Amniotic stem cell (primary cell): ENCODE results near the gene KDELR3.

Experiments used
- DNase-seq: peaks from one replicate; lab custom pipeline; 2025; lab: John Stamatoyannopoulos, UW

The KDELR3 gene

DNA sequence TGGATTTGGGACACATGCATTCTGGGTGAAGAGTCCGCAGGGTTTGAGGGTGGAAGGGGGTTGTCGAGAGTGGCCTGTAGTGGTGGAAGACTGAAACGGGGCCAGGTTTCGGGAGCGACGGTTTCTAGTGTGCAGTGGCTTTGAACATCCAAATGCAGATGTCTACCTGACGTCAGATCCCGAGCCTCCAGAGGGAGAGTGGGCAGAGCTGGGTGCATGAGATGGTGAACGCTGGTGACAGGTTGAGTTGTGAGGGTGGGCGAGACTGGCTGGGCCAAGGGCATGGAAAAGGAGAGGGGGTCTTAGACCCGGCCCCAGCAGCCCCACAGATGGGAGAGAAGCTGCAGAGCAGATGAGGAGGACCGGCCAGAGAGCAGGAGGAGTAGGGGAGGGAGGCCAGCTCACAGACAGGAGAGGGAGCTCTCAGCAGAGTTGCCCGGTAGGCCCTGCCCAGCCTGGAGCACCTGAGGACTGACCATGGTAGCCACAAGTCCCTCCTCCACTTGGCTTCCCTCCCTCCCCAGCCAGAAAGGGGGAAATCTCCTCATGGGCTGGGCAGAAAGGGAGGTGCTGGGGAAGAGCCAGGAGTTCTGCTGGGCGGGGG, 27.0 kb upstream of the KDELR3 start:
- no peak for DNase-seq

- no peak for DNase-seq
These were observed 26.1 kb upstream of the KDELR3 start for GRCh38 chr22:38441620-38442287.

GRCh38 chr22:38442967-38443627, 24.8 kb upstream of the KDELR3 start:
- no peak for DNase-seq

GRCh38 chr22:38443628-38444521, 24.0 kb upstream of the KDELR3 start:
- DNase-seq: no peak

DNA sequence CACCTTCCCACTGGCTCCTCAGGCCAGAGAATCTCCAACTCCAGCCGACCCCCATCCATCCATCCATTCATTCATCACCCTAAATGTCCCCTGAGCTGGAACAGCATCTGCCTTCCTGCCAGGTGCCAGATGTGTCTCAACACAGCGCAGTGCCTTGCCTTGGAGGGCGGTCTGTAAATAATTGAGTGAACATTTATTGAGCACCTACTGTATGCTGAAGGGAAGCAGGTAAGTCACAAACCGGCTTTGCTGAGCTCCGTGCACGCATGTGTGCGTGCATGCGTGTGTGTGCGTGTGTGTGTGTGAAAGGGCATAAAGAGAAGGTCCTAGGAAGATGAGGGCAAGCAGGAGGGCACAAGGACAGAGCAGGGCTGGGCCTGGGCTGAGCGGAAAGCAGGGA, 23.1 kb upstream of the KDELR3 start:
- DNase-seq: no peak

DNA sequence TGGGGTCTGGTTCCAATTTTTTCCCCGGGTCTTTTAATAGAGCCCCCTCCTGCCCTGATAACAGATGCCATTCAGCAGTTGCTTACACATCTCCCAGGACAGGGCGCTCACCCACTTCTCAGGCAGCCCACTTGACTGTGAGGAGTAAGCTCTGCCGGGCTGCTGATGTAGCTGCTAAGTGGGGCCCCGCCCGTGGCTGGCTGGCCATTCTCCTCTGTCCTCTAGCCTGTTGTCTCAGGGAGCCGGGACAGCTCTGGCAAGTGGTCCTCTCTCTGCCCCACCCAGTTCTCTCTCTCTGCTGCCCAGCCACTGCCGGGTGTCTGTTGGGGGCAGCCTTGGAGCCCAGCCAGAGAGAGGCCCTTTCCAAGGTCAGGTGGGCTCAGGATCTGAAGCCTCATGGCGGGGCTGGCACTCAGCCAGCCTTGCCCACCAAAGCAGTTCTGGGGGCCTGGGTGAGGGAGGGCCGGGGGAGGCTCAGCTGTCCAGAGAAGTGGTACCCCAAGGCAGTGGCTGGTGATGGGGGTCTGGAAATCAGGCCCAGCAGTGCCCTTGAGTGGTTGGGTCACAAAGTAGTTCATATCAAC, 21.8 kb upstream of the KDELR3 start:
- DNase-seq: no peak

DNA sequence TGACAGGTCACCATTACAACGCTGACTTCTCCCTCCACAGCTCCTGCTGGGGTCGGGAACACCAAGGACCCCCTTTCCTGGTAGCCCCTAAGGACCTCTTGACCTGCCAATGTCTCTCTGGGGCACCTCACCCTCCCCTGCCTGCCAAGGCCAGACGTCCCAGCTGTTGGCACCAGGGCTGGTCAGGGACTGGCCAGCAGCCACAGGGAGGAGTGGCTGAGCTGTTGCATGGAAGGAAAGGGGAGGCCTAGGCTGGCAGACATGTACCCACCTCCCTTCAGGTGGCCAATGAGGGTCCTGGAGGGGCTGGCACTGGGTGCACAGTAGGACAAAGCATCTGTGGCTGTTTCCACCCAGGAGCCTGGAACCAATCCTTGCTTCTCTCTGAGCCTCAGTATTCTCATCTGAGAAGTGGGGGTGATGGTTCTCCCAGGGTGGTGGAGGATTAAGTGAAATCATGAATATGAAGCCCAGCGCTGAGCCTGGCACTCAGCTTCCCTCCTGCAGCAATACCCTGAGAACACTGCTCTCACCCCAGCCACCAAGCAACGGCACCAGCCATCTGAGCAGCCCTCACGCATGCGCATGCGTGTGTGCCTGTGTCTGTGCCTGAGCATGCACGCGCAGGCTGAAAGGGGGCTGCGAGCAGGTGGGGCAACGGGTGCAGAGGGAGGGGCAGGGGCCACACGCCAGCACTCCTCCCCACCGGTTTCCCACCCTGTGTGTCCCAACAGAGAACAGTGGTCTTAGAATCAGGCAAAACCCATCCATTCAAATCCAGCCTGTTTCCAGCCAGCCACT, 18.8 kb upstream of the KDELR3 start:
- no peak for DNase-seq

GRCh38 chr22:38449776-38450175, 18.1 kb upstream of the KDELR3 start:
- DNase-seq: no peak

GRCh38 chr22:38450234-38450797, 17.6 kb upstream of the KDELR3 start:
- DNase-seq: no peak

DNA sequence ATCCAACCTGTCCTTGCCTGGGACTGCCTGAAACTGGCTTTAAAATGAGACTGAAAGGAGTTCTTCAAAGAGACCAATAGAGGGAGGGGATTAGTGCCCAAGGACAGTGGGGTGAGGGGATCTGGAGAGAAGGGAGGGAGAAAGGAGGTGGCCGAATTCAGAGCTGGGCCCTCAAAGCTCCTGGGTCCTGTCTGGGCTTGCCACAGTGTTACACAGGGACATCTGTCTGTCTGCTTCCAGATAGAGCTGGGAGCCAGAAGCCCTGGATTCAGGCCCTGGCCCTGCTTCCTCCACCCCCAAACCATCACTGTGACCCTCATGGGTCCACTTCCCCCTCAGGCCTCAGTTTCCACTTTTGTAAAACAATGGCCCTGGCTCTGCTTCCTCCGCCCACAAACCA, 16.5 kb upstream of the KDELR3 start:
- DNase-seq: no peak

GRCh38 chr22:38451864-38452263, 16.0 kb upstream of the KDELR3 start:
- no peak for DNase-seq

- DNase-seq: no peak
These were observed 15.4 kb upstream of the KDELR3 start for GRCh38 chr22:38452373-38453065.

GRCh38 chr22:38453066-38453672, 14.7 kb upstream of the KDELR3 start:
- DNase-seq: no peak

- DNase-seq: no peak
These were observed 13.9 kb upstream of the KDELR3 start for GRCh38 chr22:38453996-38454352.

GRCh38 chr22:38454353-38455075, 13.4 kb upstream of the KDELR3 start:
- DNase-seq: no peak

- no peak for DNase-seq
These were observed 12.8 kb upstream of the KDELR3 start, which contains the start of gene KCNJ4 for GRCh38 chr22:38455076-38455529. Gene KCNJ4 (minus strand): TSS chr22:38455199. CDS start chr22:38428132, 27,067 bp downstream.

DNA sequence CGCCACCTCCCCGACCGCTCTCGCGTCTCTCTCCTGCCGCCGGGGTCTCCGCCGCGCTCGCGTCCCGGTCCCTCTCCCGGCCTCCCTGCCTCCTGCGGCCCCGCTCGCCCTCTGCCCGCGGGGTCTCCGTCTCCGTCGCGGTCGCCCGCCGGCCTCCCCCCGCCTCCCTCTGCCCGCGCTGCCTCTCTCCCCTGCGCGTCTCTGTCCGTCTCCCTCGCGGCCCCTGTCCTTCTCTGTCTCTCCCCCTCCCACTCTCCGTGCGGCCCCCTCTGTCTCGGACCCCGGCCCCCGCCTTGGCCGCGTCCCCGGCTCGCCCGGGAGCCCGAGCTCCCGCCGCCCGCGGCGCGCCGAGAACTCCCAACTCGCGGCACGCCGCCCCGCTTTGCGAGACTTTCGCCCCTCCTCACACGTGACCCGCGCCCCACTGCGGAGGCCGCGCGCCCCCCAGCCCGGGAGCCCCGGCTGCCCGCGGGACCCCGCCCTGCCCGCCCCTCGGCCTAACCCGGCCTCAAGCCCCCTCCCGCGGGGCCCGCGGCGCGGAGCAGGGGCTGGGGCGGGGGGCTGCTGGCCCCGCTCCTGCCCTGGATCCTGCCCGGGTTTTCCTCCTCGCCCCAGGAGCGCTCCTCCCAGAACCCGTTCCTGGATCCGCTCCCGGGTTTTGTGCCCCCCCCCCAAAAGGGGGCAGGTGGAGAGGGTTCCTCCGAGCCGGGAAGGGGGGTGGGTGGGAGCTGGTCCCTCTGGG, 12.2 kb upstream of the KDELR3 start:
- DNase-seq: no peak

DNA sequence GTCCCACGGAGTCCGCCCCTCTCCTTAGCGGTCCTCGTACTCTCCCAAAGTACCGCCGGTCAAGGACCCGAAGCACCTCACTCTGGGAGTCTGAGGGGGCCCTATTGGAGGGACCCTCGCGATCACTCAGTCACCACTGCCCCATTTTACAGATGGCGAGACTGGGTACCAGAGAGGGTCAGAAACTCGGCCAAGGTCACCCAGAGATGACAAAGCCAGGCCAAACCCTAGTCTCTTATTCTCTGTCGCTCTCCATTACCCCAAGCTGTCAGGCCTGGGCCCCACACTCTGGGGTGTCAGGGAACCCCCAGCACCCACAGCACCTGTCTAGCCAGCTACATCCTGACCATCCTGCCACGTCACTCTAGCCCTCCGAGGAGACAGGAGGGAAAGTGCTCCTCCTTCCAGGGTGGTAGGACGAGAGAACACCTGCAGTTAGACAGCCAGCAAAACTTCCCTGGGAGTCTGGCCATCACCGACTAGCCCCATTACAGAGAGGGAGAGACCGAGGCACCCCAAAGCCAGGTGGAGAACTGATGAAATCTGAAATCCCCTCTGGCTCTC, 11.5 kb upstream of the KDELR3 start:
- DNase-seq: no peak
